Globus pallidus (tissue), 1 donor: ENCODE results near the gene LHFPL6.
"Not testable (repeated sequence)": the region's sequence is repeated elsewhere in the genome, so short reads cannot be mapped to it uniquely, and the experiment has no call there.

ENCODE experiments used
- DNase-seq: peaks from one replicate; pipeline ENCODE4 v3.0.0-alpha.2; 2015; ENCODE audit warnings: low spot score

The LHFPL6 gene

GRCh38 chr13:39347926-39348901, 254.8 kb downstream of the LHFPL6 start:
- peak; percentile 40 for DNase-seq

- no peak for DNase-seq
Measured at GRCh38 chr13:39345982-39346381, 257.0 kb downstream of the LHFPL6 start.

GRCh38 chr13:39341251-39341650, 261.7 kb downstream of the LHFPL6 start:
- no peak for DNase-seq

GRCh38 chr13:39338114-39338513, 264.9 kb downstream of the LHFPL6 start:
- not testable (repeated sequence) for DNase-seq

- no peak for DNase-seq
Measured at GRCh38 chr13:39336937-39337336, 266.1 kb downstream of the LHFPL6 start.

- DNase-seq, result no peak
Measured at GRCh38 chr13:39336207-39336606, 266.8 kb downstream of the LHFPL6 start.

- no peak for DNase-seq
Measured at GRCh38 chr13:39335721-39336120, 267.3 kb downstream of the LHFPL6 start.

- DNase-seq, result no peak
Measured at GRCh38 chr13:39330504-39330903, 272.5 kb downstream of the LHFPL6 start.

- no peak for DNase-seq
Measured at GRCh38 chr13:39329182-39329639, 273.8 kb downstream of the LHFPL6 start.

- no peak for DNase-seq
Measured at GRCh38 chr13:39327172-39327479, 275.9 kb downstream of the LHFPL6 start.

GRCh38 chr13:39326469-39327171, 276.4 kb downstream of the LHFPL6 start:
- no peak for DNase-seq

- no peak for DNase-seq
Measured at GRCh38 chr13:39324806-39325311, 278.1 kb downstream of the LHFPL6 start.

- DNase-seq, result peak; percentile 43
Measured at GRCh38 chr13:39322836-39323585, 280.0 kb downstream of the LHFPL6 start.

- DNase-seq, result no peak
Measured at GRCh38 chr13:39321574-39321973, 281.4 kb downstream of the LHFPL6 start.

- no peak for DNase-seq
Measured at GRCh38 chr13:39318161-39318560, 284.8 kb downstream of the LHFPL6 start.

GRCh38 chr13:39317291-39317690, 285.7 kb downstream of the LHFPL6 start:
- no peak for DNase-seq

- DNase-seq, result no peak
Measured at GRCh38 chr13:39315796-39316195, 287.2 kb downstream of the LHFPL6 start.

- no peak for DNase-seq
Measured at GRCh38 chr13:39313721-39314120, 289.3 kb downstream of the LHFPL6 start.

- DNase-seq, result no peak
Measured at GRCh38 chr13:39312596-39312995, 290.4 kb downstream of the LHFPL6 start.

- DNase-seq, result no peak
Measured at GRCh38 chr13:39311619-39312018, 291.4 kb downstream of the LHFPL6 start.

- no peak for DNase-seq
Measured at GRCh38 chr13:39310961-39311360, 292.0 kb downstream of the LHFPL6 start.
